CD4-positive, alpha-beta memory T cell (primary cell): ENCODE data around the gene CBFA2T3. TPM values are rescaled to one million over a fixed set of nuclear protein-coding genes. Genes with fewer than 3 reads are reported as not detected.
"Not testable (repeated sequence)": the region's sequence is repeated elsewhere in the genome, so short reads cannot be mapped to it uniquely, and the experiment has no call there.

Source experiments
- CTCF ChIA-PET: fragments of 350-600 bp; sonication (Branson Sonifier 250); formaldehyde crosslinking; loops from one replicate; lab custom pipeline; 2021; ENCODE audit warnings: inconsistent platforms; ENCODE audit not compliant: partially characterized antibody; lab: Charles Lee
- POLR2A ChIA-PET: fragments of 350-600 bp; sonication (Branson Sonifier 250); formaldehyde crosslinking; loops from one replicate; lab custom pipeline; 2021; ENCODE audit not compliant: partially characterized antibody; lab: Charles Lee
- DNase-seq, 5 donors: peaks; one replicate each; pipeline versions ENCODE4 v3.0.0 to v3.0.0-alpha.2; 2020 to 2022; ENCODE audit warnings: mixed read lengths in 1 of 5
- H3K27ac ChIP-seq: one replicate; pipeline ENCODE4 v1.7.0; 2013; ENCODE audit warnings: low read depth, low read length
- H3K27me3 ChIP-seq: 2 replicates; pipeline ENCODE4 v1.7.0; 2013; ENCODE audit warnings: mild to moderate bottlenecking, low read length, moderate library complexity; ENCODE audit not compliant: insufficient read depth
- H3K36me3 ChIP-seq: 2 replicates; pipeline ENCODE4 v1.7.0; 2013; ENCODE audit warnings: mild to moderate bottlenecking, low read length, moderate library complexity; ENCODE audit not compliant: insufficient read depth
- H3K4me1 ChIP-seq: 2 replicates; pipeline ENCODE4 v1.7.0; 2013; ENCODE audit warnings: mild to moderate bottlenecking, low read length, moderate library complexity; ENCODE audit not compliant: insufficient read depth
- H3K4me3 ChIP-seq, 2 donors: one replicate each; pipeline ENCODE4 v1.7.0; 2013; ENCODE audit warnings: low read length in 2 of 2, mild to moderate bottlenecking in 1 of 2
- H3K9me3 ChIP-seq, 2 donors: one replicate each; pipeline ENCODE4 v1.7.0; 2013; ENCODE audit warnings: low read length in 2 of 2, control low read depth in 1 of 2; ENCODE audit not compliant: control insufficient read depth in 1 of 2
- H3K27ac Mint-ChIP-seq, 7 donors: one replicate each; pipeline ENCODE4 v1.8.0; 2020 to 2021; ENCODE audit warnings: mixed read lengths in 7 of 7, mild to moderate bottlenecking in 6 of 7, inconsistent platforms in 3 of 7, moderate library complexity in 3 of 7
- H3K27me3 Mint-ChIP-seq, 2 donors: one replicate each; pipeline ENCODE4 v1.8.0; 2020 to 2021; ENCODE audit warnings: mixed read lengths in 2 of 2
- H3K36me3 Mint-ChIP-seq, 2 donors: one replicate each; pipeline ENCODE4 v1.8.0; 2020 to 2021; ENCODE audit warnings: mixed read lengths in 2 of 2, inconsistent platforms in 1 of 2, mild to moderate bottlenecking in 1 of 2
- H3K4me1 Mint-ChIP-seq, 4 donors: one replicate each; pipeline ENCODE4 v1.8.0; 2020 to 2021; ENCODE audit warnings: mixed read lengths in 4 of 4, mild to moderate bottlenecking in 1 of 4
- H3K4me3 Mint-ChIP-seq, 8 donors: one replicate each; pipeline ENCODE4 v1.8.0; 2020 to 2021; ENCODE audit warnings: mixed read lengths in 8 of 8, mild to moderate bottlenecking in 7 of 8, moderate library complexity in 6 of 8, inconsistent platforms in 3 of 8
- H3K9me3 Mint-ChIP-seq, 8 donors: one replicate each; pipeline ENCODE4 v1.8.0; 2020 to 2021; ENCODE audit warnings: mixed read lengths in 8 of 8, mild to moderate bottlenecking in 5 of 8, inconsistent platforms in 3 of 8, moderate library complexity in 1 of 8
- intact Hi-C: fragments of 100-400 bp; cut with micrococcal nuclease; formaldehyde crosslinking; loops from one replicate; pipeline ENCODE4 v1.15.1; 2023
- polyA plus RNA-seq, 2 donors: library from polyadenylated mRNA; unstranded; fragments of 300-500 nt; fragmentation: Illumina TruSeq; gene quantifications; one replicate each; pipeline ENCODE4 v1.2.3, GENCODE V29; 2021
- total RNA-seq, 2 experiments: library from RNA; stranded (reverse); gene quantifications; one replicate each; pipeline ENCODE4 v1.2.3, GENCODE V29; 2021

Gene CBFA2T3
- total and polyA plus RNA-seq, 4 experiments from 2014 or later, result 0.11 to 0.14 TPM; not detected in 2

- H3K9me3 Mint-ChIP-seq, H3K27me3 Mint-ChIP-seq, H3K9me3 ChIP-seq, H3K36me3 ChIP-seq, H3K4me1 ChIP-seq, H3K27ac Mint-ChIP-seq, H3K4me1 Mint-ChIP-seq, CTCF ChIA-PET, DNase-seq, POLR2A ChIA-PET, H3K27me3 ChIP-seq, H3K36me3 Mint-ChIP-seq, H3K4me3 ChIP-seq, H3K4me3 Mint-ChIP-seq, intact Hi-C loops, H3K27ac ChIP-seq: not testable (repeated sequence)
Measured at GRCh38 chr16:88889702-88890352, 87.2 kb downstream of the CBFA2T3 start.

GRCh38 chr16:88888461-88889387 is 88.3 kb downstream of the CBFA2T3 start:
- intact Hi-C loops, result no loop called here
- Histone ChIP-seq H3K27me3 (no peaks in the 10 kb centered on the region), H3K4me3 (no peak overlapping the region), H3K27ac (no peak overlapping the region), H3K9me3 (no peaks in the 10 kb centered on the region), H3K4me1 (no peaks in the 10 kb centered on the region), H3K36me3 (no peaks in the 10 kb centered on the region)
- Mint-ChIP-seq H3K9me3 (no peaks in the 10 kb centered on the region), H3K4me3 (no peak overlapping the region), H3K36me3 (no peaks in the 10 kb centered on the region), H3K4me1 (no peaks in the 10 kb centered on the region), H3K27me3 (no peaks in the 10 kb centered on the region), H3K27ac (no peak overlapping the region)
- POLR2A ChIA-PET, result no interaction called here
- DNase-seq, result no peak
- CTCF ChIA-PET, result no interaction called here

DNA sequence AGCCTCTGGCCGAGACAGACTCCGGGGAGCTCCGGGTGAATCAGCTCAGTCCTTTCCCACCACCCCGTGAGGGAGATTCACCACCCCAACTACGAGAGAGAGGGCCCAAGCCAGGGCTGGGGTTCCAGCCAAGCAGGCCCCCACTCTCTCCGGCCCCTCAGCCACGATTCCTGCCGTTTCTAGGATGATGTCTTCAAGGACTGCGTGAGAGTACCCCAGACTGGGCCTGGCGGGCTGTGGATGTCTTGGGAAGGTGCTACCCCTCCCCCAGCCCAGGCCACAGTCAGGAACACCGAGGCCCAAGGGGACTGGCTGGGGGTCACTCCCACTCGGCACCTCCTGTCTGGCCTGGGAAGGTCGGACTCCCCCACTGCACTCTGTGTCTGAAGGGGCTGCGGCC is 89.0 kb downstream of the CBFA2T3 start:
- POLR2A ChIA-PET, result no interaction called here
- H3K27ac Mint-ChIP-seq, result no peak overlapping the region

GRCh38 chr16:88886845-88887521 is 90.0 kb downstream of the CBFA2T3 start:
- Histone ChIP-seq H3K27me3 (no peaks in the 10 kb centered on the region), H3K9me3 (no peaks in the 10 kb centered on the region), H3K4me3 (no peak overlapping the region), H3K27ac (no peak overlapping the region), H3K4me1 (no peaks in the 10 kb centered on the region), H3K36me3 (no peaks in the 10 kb centered on the region)
- ChIA-PET CTCF (no interaction called here), POLR2A (no interaction called here)
- intact Hi-C loops, result no loop called here
- Mint-ChIP-seq H3K4me1 (peaks cover 2 to 6% (median 4%) of the 10 kb centered on the region in 4 donors), H3K9me3 (peaks cover 0 to 1% (median 0%) of the 10 kb centered on the region in 8 donors), H3K27ac (no peak overlapping the region), H3K4me3 (no peak overlapping the region), H3K36me3 (no peaks in the 10 kb centered on the region), H3K27me3 (no peaks in the 10 kb centered on the region)
- DNase-seq, result no peak

More for the DNA sequence above, 89.0 kb downstream of the CBFA2T3 start:
- no peaks in the 10 kb centered on the region for H3K27me3 ChIP-seq
- Mint-ChIP-seq H3K4me3 (no peak overlapping the region), H3K27me3 (no peaks in the 10 kb centered on the region), H3K4me1 (no peaks in the 10 kb centered on the region), H3K36me3 (no peaks in the 10 kb centered on the region), H3K9me3 (no peaks in the 10 kb centered on the region)
- intact Hi-C loops, result no loop called here
- H3K27ac ChIP-seq, result no peak overlapping the region
- H3K9me3 ChIP-seq, result no peaks in the 10 kb centered on the region
- H3K36me3 ChIP-seq, result no peaks in the 10 kb centered on the region
- no peaks in the 10 kb centered on the region for H3K4me1 ChIP-seq
- no peak overlapping the region for H3K4me3 ChIP-seq
- CTCF ChIA-PET, result no interaction called here
- DNase-seq, result no peak

DNA sequence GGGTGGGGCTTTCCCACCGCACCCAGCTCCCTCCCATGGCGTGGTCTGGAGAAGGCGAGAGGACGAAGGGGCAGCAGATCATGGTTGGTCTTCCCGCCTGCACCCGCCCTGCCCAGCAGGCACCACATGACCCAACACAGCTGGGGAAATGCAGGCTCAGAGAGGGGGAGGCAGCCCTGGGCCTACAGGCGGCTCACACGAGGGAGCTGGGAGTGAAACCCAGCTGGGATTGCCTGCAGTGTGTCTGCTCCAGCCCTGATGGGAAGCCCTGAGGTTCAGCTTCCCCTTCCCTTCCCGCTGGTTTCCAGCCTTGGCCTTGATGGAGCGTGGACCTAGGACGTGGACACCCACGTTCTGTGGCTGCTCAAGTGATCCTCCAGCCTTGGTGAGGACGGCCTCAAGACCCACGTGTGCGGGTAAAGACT is 90.6 kb downstream of the CBFA2T3 start:
- H3K9me3 Mint-ChIP-seq, result peaks cover 0 to 1% (median 0%) of the 10 kb centered on the region in 8 donors
- Histone ChIP-seq H3K27ac (no peak overlapping the region), H3K4me1 (no peaks in the 10 kb centered on the region), H3K4me3 (no peak overlapping the region), H3K27me3 (no peaks in the 10 kb centered on the region), H3K9me3 (no peaks in the 10 kb centered on the region), H3K36me3 (no peaks in the 10 kb centered on the region)
- H3K27ac Mint-ChIP-seq, result no peak overlapping the region
- POLR2A ChIA-PET, result no interaction called here
- intact Hi-C loops, result no loop called here
- no peak overlapping the region for H3K4me3 Mint-ChIP-seq
- CTCF ChIA-PET, result no interaction called here
- H3K36me3 Mint-ChIP-seq, result no peaks in the 10 kb centered on the region
- H3K27me3 Mint-ChIP-seq, result no peaks in the 10 kb centered on the region
- no peak for DNase-seq
- H3K4me1 Mint-ChIP-seq, result peaks cover 2 to 6% (median 4%) of the 10 kb centered on the region in 4 donors

- no peaks in the 10 kb centered on the region for H3K36me3 ChIP-seq
- Mint-ChIP-seq H3K36me3 (no peaks in the 10 kb centered on the region), H3K27me3 (no peaks in the 10 kb centered on the region), H3K27ac (no peak overlapping the region), H3K9me3 (peaks cover 0 to 1% (median 0%) of the 10 kb centered on the region in 8 donors), H3K4me3 (no peak overlapping the region), H3K4me1 (peaks cover 2 to 6% (median 4%) of the 10 kb centered on the region in 4 donors)
- H3K4me3 ChIP-seq, result no peak overlapping the region
- DNase-seq, result no peak
- CTCF ChIA-PET, result no interaction called here
- no peaks in the 10 kb centered on the region for H3K27me3 ChIP-seq
- POLR2A ChIA-PET, result no interaction called here
- no peaks in the 10 kb centered on the region for H3K4me1 ChIP-seq
- H3K9me3 ChIP-seq, result no peaks in the 10 kb centered on the region
- intact Hi-C loops, result no loop called here
- H3K27ac ChIP-seq, result no peak overlapping the region
Measured at GRCh38 chr16:88885693-88886280, 91.2 kb downstream of the CBFA2T3 start.
